Vagina (tissue), 2 donors: ENCODE measurements around the gene DOCK4. TPM values are rescaled to one million over a fixed set of nuclear protein-coding genes. Genes with fewer than 3 reads are reported as not detected.

Experiments used
- DNase-seq, 2 donors: peaks; one replicate each; pipeline ENCODE4 v3.0.0-alpha.2; 2017; ENCODE audit errors: extremely low spot score in 2 of 2
- H3K27ac ChIP-seq: fragments of 200-600 bp; sonication (generic); one replicate; pipeline ENCODE4 v1.5.1; 2019
- H3K27me3 ChIP-seq: fragments of 200-600 bp; sonication (generic); one replicate; pipeline ENCODE4 v1.5.1; 2019
- H3K36me3 ChIP-seq, 2 donors: fragments of 200-600 bp; sonication (generic); one replicate each; pipeline ENCODE4 v1.5.1; 2017 to 2019
- H3K4me1 ChIP-seq: fragments of 200-600 bp; sonication (generic); one replicate; pipeline ENCODE4 v1.5.1; 2019
- H3K4me3 ChIP-seq, 2 donors: fragments of 200-600 bp; sonication (generic); 1 replicate in 1 of 2; 2 replicates in 1 of 2; pipeline ENCODE4 v1.5.1; 2016 to 2019
- H3K9me3 ChIP-seq: fragments of 200-600 bp; sonication (generic); one replicate; pipeline ENCODE4 v1.5.1; 2019
- CTCF ChIP-seq, 3 experiments: fragments of 450-650 bp in 2 of 3; fragments of 200-600 bp in 1 of 3; sonication (generic) in 1 of 3; IDR thresholded peaks; one replicate each; pipeline ENCODE4 v1.5.1; 2017 to 2019; ENCODE audit warnings: antibody characterized with exemption in 3 of 3, mild to moderate bottlenecking in 2 of 3, moderate library complexity in 2 of 3
- POLR2A ChIP-seq, 2 donors: fragments of 450-650 bp; IDR thresholded peaks; one replicate each; pipeline ENCODE4 v1.6.1; 2017; ENCODE audit warnings: antibody characterized with exemption in 2 of 2, mild to moderate bottlenecking in 2 of 2, moderate library complexity in 2 of 2
- POLR2AphosphoS5 ChIP-seq, 2 donors: sonication (generic); formaldehyde crosslinking; IDR thresholded peaks; one replicate each; pipeline ENCODE4 v1.9.0; 2017; ENCODE audit warnings: antibody characterized with exemption in 2 of 2, mild to moderate bottlenecking in 2 of 2, low read depth in 1 of 2; ENCODE audit not compliant: insufficient read depth in 1 of 2
- intact Hi-C: fragments of 100-400 bp; cut with DNase I; formaldehyde crosslinking; loops from one replicate; pipeline ENCODE4 v1.15.1; 2023
- total RNA-seq: library from RNA; depleted of rRNA; stranded (reverse); fragments of >200 nt; gene quantifications from one replicate; pipeline ENCODE4 v1.2.3, GENCODE V29; 2016

The DOCK4 gene
- total RNA-seq, 1 donor from 2014 or later = 40.3 TPM

DNA sequence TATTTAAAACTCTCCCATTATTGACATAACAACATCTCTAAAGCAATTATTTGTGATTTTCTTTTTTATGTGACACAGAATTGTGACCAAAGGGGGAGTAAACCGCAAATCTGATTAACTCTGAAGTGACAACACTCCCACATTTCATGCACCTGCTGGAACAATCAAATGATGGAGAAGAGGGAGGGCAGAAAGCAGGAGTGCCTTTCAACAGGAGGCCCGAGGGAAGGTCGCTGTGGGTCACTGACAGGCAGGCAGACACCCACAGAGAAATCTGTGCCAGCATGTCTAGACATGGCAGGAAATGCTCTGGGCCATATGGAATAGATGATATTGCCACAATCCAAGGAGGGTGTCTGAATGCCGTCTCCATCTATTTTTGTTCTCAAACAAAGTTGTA, 247.3 kb downstream of the DOCK4 start:
- no peaks in the 10 kb centered on the region for H3K36me3 ChIP-seq
- intact Hi-C loops = no loop called here
- TF ChIP-seq POLR2A (IDR thresholded peaks at IDR 0.05) = no peak
- TF ChIP-seq CTCF (IDR thresholded peaks at IDR 0.05) = no peak
- no peak for TF ChIP-seq POLR2AphosphoS5 (IDR thresholded peaks at IDR 0.05; ENCODE audit: insufficient read depth in 1 of 2, low read depth in 1 of 2)

GRCh38 chr7:111958431-111958830, 247.8 kb downstream of the DOCK4 start:
- Histone ChIP-seq H3K9me3 (no peaks in the 10 kb centered on the region), H3K4me3 (no peak overlapping the region), H3K27me3 (no peaks in the 10 kb centered on the region), H3K36me3 (no peaks in the 10 kb centered on the region), H3K27ac (no peak overlapping the region), H3K4me1 (peaks cover 10% of the 10 kb centered on the region)
- intact Hi-C loops = no loop called here
- DNase-seq = no peak
- TF ChIP-seq POLR2AphosphoS5 (IDR thresholded peaks at IDR 0.05; ENCODE audit: insufficient read depth in 1 of 2, low read depth in 1 of 2) = no peak
- TF ChIP-seq POLR2A (IDR thresholded peaks at IDR 0.05) = no peak
- TF ChIP-seq CTCF (IDR thresholded peaks at IDR 0.05) = no peak

More for the DNA sequence above, 247.3 kb downstream of the DOCK4 start:
- no peak overlapping the region for H3K27ac ChIP-seq
- peaks cover 6% of the 10 kb centered on the region for H3K4me1 ChIP-seq
- H3K9me3 ChIP-seq = no peaks in the 10 kb centered on the region
- H3K27me3 ChIP-seq = no peaks in the 10 kb centered on the region
- no peak overlapping the region for H3K4me3 ChIP-seq
- DNase-seq = no peak

GRCh38 chr7:111955616-111956015, 250.6 kb downstream of the DOCK4 start:
- no peak for TF ChIP-seq POLR2AphosphoS5 (IDR thresholded peaks at IDR 0.05; ENCODE audit: insufficient read depth in 1 of 2, low read depth in 1 of 2)
- no peak for TF ChIP-seq CTCF (IDR thresholded peaks at IDR 0.05)
- no peak for TF ChIP-seq POLR2A (IDR thresholded peaks at IDR 0.05)
- Histone ChIP-seq H3K9me3 (no peaks in the 10 kb centered on the region), H3K27ac (no peak overlapping the region), H3K4me3 (no peak overlapping the region), H3K4me1 (peaks cover 15% of the 10 kb centered on the region), H3K27me3 (no peaks in the 10 kb centered on the region), H3K36me3 (no peaks in the 10 kb centered on the region)
- no peak for DNase-seq
- intact Hi-C loops = no loop called here

DNA sequence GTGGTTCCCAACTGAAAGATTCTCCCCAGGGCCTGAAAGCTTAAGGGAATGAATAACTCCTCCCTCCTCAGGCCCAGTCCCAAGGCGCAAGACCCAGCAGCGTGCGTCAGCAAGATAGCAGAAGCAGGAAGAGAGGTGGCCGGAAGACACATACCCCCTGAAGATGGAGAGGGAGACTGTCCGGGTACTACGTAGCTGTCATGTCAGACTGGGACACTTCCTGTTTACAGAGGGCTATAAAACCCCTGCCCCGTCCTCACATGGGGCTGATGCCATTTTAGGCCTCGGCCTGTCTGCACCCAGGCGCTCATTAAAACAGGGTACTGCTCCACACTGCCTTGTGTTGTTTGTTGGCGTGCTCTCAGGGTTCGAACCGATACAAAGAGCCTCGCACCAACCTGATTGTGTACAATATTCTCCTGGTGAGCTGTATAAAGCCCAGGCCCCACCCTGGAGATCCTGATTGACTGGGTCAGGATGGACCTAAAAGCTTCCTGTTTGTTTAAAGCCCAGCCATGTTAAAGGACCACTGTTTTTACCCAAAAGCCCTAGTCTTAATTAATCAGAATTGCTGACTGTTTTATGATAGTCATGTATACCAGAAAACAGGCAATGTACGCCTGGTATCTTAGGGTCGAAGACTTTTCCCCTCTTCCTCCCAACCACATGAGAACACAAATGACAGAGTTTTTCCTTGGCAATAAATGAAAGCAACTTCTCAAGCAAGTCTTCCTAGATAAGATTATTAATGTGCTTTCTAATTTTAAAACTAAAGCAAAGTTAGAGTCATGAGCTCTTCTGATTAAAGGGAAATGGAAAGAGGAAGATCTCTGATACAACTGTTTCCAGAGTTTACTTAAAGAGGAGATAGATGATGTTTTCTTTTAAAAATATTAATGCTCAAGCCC, 251.5 kb downstream of the DOCK4 start:
- Histone ChIP-seq H3K27me3 (no peaks in the 10 kb centered on the region), H3K4me3 (no peak overlapping the region), H3K9me3 (no peaks in the 10 kb centered on the region), H3K36me3 (no peaks in the 10 kb centered on the region), H3K4me1 (peaks cover 15% of the 10 kb centered on the region), H3K27ac (peak overlapping the region; percentile 28)
- TF ChIP-seq POLR2A (IDR thresholded peaks at IDR 0.05) (no peak), CTCF (IDR thresholded peaks at IDR 0.05) (no peak), POLR2AphosphoS5 (IDR thresholded peaks at IDR 0.05; ENCODE audit: insufficient read depth in 1 of 2, low read depth in 1 of 2) (no peak)
- intact Hi-C loops = no loop called here
- no peak for DNase-seq

DNA sequence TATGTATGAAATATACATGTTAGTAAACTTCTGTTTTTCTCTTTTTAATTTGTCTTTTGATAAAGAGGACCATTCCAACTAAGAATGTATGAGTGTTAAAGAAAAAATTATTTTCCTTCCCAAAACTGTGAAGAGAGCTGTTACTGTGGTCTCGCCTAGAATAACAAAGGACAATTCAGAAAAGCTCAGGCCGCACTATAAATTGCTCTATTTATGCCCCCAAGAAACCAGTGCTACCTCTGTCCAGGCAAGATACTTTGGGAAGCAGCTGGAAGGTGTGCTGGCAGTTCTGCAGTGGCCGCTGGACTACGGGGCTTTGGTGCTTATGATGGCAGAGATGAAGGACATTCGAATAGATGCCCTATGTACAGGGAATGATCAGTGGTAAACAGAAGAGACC, 252.1 kb downstream of the DOCK4 start:
- Histone ChIP-seq H3K4me3 (no peak overlapping the region), H3K27me3 (no peaks in the 10 kb centered on the region), H3K36me3 (no peaks in the 10 kb centered on the region), H3K9me3 (no peaks in the 10 kb centered on the region), H3K27ac (no peak overlapping the region), H3K4me1 (peaks cover 15% of the 10 kb centered on the region)
- TF ChIP-seq CTCF (IDR thresholded peaks at IDR 0.05) (no peak), POLR2A (IDR thresholded peaks at IDR 0.05) (no peak), POLR2AphosphoS5 (IDR thresholded peaks at IDR 0.05; ENCODE audit: insufficient read depth in 1 of 2, low read depth in 1 of 2) (no peak)
- intact Hi-C loops = no loop called here
- DNase-seq = no peak
